HepG2 (cell line): ENCODE measurements around the gene MRPL43. TPM values are rescaled to one million over a fixed set of nuclear protein-coding genes. Genes with fewer than 3 reads are reported as not detected.

Experiments used
- ATF5 ChIP-seq: sonication (generic); formaldehyde crosslinking; IDR thresholded peaks from 2 replicates; pipeline ENCODE4 v1.4.0; 2020; ENCODE audit warnings: mild to moderate bottlenecking, low read depth, missing genetic modification reagents
- ATM ChIP-seq: fragments of 450-650 bp; IDR thresholded peaks from 2 replicates; pipeline ENCODE4 v1.7.1; 2017; ENCODE audit warnings: mild to moderate bottlenecking, borderline replicate concordance
- BRD4 ChIP-seq: sonication (generic); formaldehyde crosslinking; IDR thresholded peaks from 2 replicates; pipeline ENCODE4 v1.4.0; 2020; ENCODE audit warnings: missing genetic modification reagents
- CBX2 ChIP-seq, 2 experiments: fragments of 200-600 bp in 1 of 2; sonication (generic); formaldehyde crosslinking in 1 of 2; IDR thresholded peaks; 2 replicates each; pipeline versions ENCODE4 v1.7.0 to v1.8.1; 2018 to 2022; ENCODE audit warnings: low read depth in 2 of 2, low read length in 1 of 2, mild to moderate bottlenecking in 1 of 2, missing genetic modification reagents in 1 of 2
- DMTF1 ChIP-seq: sonication (generic); formaldehyde crosslinking; IDR thresholded peaks from 2 replicates; pipeline ENCODE4 v1.4.0; 2020; ENCODE audit warnings: mild to moderate bottlenecking, missing genetic modification reagents
- HNF1B ChIP-seq: sonication (generic); formaldehyde crosslinking; IDR thresholded peaks from 2 replicates; pipeline ENCODE4 v1.5.1; 2020; ENCODE audit warnings: mild to moderate bottlenecking, moderate library complexity, missing genetic modification reagents
- JDP2 ChIP-seq: sonication (generic); formaldehyde crosslinking; IDR thresholded peaks from 2 replicates; pipeline ENCODE4 v1.8.1; 2022; ENCODE audit warnings: missing genetic modification reagents, borderline replicate concordance
- MAX ChIP-seq: IDR thresholded peaks from 2 replicates; pipeline ENCODE4 v1.6.1; 2012; ENCODE audit warnings: inconsistent platforms
- NCOA1 ChIP-seq: sonication (generic); formaldehyde crosslinking; IDR thresholded peaks from 2 replicates; pipeline ENCODE4 v1.9.0; 2021; ENCODE audit warnings: missing genetic modification reagents
- PAWR ChIP-seq: sonication (generic); formaldehyde crosslinking; IDR thresholded peaks from 2 replicates; pipeline ENCODE4 v1.4.0; 2020; ENCODE audit warnings: missing genetic modification reagents, mild to moderate bottlenecking, borderline replicate concordance
- PAXIP1 ChIP-seq: sonication (generic); formaldehyde crosslinking; conservative IDR thresholded peaks from 2 replicates; pipeline ENCODE4 v1.4.0; 2020; ENCODE audit warnings: mild to moderate bottlenecking, missing genetic modification reagents, moderate library complexity
- POGK ChIP-seq: sonication (generic); formaldehyde crosslinking; conservative IDR thresholded peaks from 2 replicates; pipeline ENCODE4 v1.8.0; 2022; ENCODE audit warnings: mild to moderate bottlenecking, moderate library complexity, missing genetic modification reagents
- RFX5 ChIP-seq: IDR thresholded peaks from 2 replicates; pipeline ENCODE4 v1.6.1; 2011; ENCODE audit warnings: low read depth, low read length, improper control_type of control experiment
- RNF2 ChIP-seq: fragments of 450-650 bp; conservative IDR thresholded peaks from 2 replicates; pipeline ENCODE4 v1.6.1; 2016; ENCODE audit warnings: low read depth
- ZBTB21 ChIP-seq: sonication (generic); formaldehyde crosslinking; IDR thresholded peaks from 2 replicates; pipeline ENCODE4 v1.4.0; 2020; ENCODE audit warnings: missing genetic modification reagents
- ZBTB7B ChIP-seq: sonication (generic); formaldehyde crosslinking; IDR thresholded peaks from 2 replicates; pipeline ENCODE4 v1.4.0; 2020; ENCODE audit warnings: missing genetic modification reagents
- ZKSCAN1 ChIP-seq: fragments of 150-350 bp; IDR thresholded peaks from 2 replicates; pipeline ENCODE4 v1.6.1; 2014; ENCODE audit warnings: low read length
- ZNF644 ChIP-seq: IDR thresholded peaks from 2 replicates; pipeline ENCODE4 v1.6.1; 2016; ENCODE audit warnings: low read depth
- ZNF720 ChIP-seq: sonication (generic); formaldehyde crosslinking; IDR thresholded peaks from 2 replicates; pipeline ENCODE4 v1.4.0; 2020; ENCODE audit warnings: missing genetic modification reagents
- polyA plus RNA-seq, 8 experiments: library from polyadenylated mRNA; depleted of rRNA in 3 of 8; stranded (reverse) in 7 of 8; unstranded in 1 of 8; fragments of >200 nt; fragmentation: Illumina TruSeq in 4 of 8; extraction: Trizol in 4 of 8; gene quantifications; 2 replicates each; pipeline versions ENCODE4 v1.2.1 to v1.2.3, GENCODE V29; 2011 to 2016; ENCODE audit warnings: low read depth in 4 of 8, missing spikeins in 1 of 8, mixed read lengths in 1 of 8; ENCODE audit not compliant: insufficient read depth in 1 of 8
- total RNA-seq, 5 experiments: library from RNA; depleted of rRNA; stranded (reverse); fragments of >200 nt; fragmentation: Illumina TruSeq; extraction: Trizol; gene quantifications; 2 replicates each; pipeline ENCODE4 v1.2.3, GENCODE V29; 2016; ENCODE audit warnings: low read depth in 1 of 5

Gene MRPL43
- total and polyA plus RNA-seq, 2 of the 13 experiments (the other 11 are each of a cell fraction or from before 2014, with no cell fraction given): 71.0 to 73.7 TPM

- TF ChIP-seq HNF1B (CRISPR knock-in tag) (peak; percentile 41; the same call in 1 of the 2 replicates), BRD4 (CRISPR knock-in tag) (peak; percentile 35), DMTF1 (no peak), ATM (no peak), PAWR (CRISPR knock-in tag) (0 out of 2 replicates have a peak, but pooled peaks have one; percentile 23), RNF2 (0 out of 2 replicates have a peak, but pooled peaks have one; percentile 38), CBX2 (IDR thresholded peaks at IDR 0.05; ENCODE audit: low read depth, low read length) (no peak), CBX2 (CRISPR knock-in tag; IDR thresholded peaks at IDR 0.05; ENCODE audit: low read depth) (no peak), PAXIP1 (CRISPR knock-in tag) (peak; percentile 33; the same call in 1 of the 2 replicates), ZNF720 (CRISPR knock-in tag) (0 out of 2 replicates have a peak, but pooled peaks have one; percentile 3), POGK (CRISPR knock-in tag) (peak; percentile 12; the same call in 1 of the 2 replicates), RFX5 (no peak), MAX (peak; percentile 7), ATF5 (CRISPR knock-in tag) (0 out of 2 replicates have a peak, but pooled peaks have one; percentile 57), NCOA1 (CRISPR knock-in tag) (no peak), ZKSCAN1 (no peak), ZNF644 (CRISPR knock-in tag) (no peak), JDP2 (CRISPR knock-in tag) (no peak), ZBTB7B (CRISPR knock-in tag) (0 out of 2 replicates have a peak, but pooled peaks have one; percentile 41), ZBTB21 (CRISPR knock-in tag) (no peak)
Observed at GRCh38 chr10:100998991-100999741, 11.9 kb upstream of the MRPL43 start (continued).
